Activated T-cell treated with anti-CD3 and anti-CD28 coated beads, Interleukin-2, amount 50 U/mL, for 72 hours (primary cell): Measurements from ENCODE around the gene TMEM8B. TPM values are rescaled to one million over a fixed set of nuclear protein-coding genes. Genes with fewer than 3 reads are reported as not detected.

Source experiments
- ATAC-seq, 2 donors: fragments of 150-1000 bp; cut with Tn5 transposase; replicated peaks in 1 of 2; 2 replicates each; pipeline ENCODE4 v1.10.0; 2021; ENCODE audit warnings: moderate library complexity in 2 of 2, mild to moderate bottlenecking in 1 of 2
- DNase-seq, 2 donors: peaks; one replicate each; pipeline ENCODE4 v3.0.0; 2021 to 2022; ENCODE audit warnings: mixed read lengths in 1 of 2
- H3K27ac Mint-ChIP-seq: one replicate; pipeline ENCODE4 v1.8.0; 2022; ENCODE audit warnings: mild to moderate bottlenecking, moderate library complexity, mixed read lengths
- H3K27me3 Mint-ChIP-seq: one replicate; pipeline ENCODE4 v1.8.0; 2022; ENCODE audit warnings: low read depth, mixed read lengths
- H3K36me3 Mint-ChIP-seq, 2 donors: one replicate each; pipeline ENCODE4 v1.8.0; 2022; ENCODE audit warnings: mixed read lengths in 2 of 2, mild to moderate bottlenecking in 1 of 2; ENCODE audit not compliant: insufficient read depth in 2 of 2
- H3K4me1 Mint-ChIP-seq: one replicate; pipeline ENCODE4 v1.8.0; 2022; ENCODE audit warnings: low read depth, mixed read lengths
- H3K4me3 Mint-ChIP-seq, 2 donors: one replicate each; pipeline ENCODE4 v1.8.0; 2022; ENCODE audit warnings: mild to moderate bottlenecking in 2 of 2, mixed read lengths in 2 of 2, moderate library complexity in 2 of 2
- H3K9me3 Mint-ChIP-seq, 2 donors: one replicate each; pipeline ENCODE4 v1.8.0; 2022; ENCODE audit warnings: mixed read lengths in 2 of 2
- total RNA-seq, 2 donors: library from RNA; stranded (reverse); gene quantifications; one replicate each; pipeline ENCODE4 v1.2.3, GENCODE V29; 2022

The TMEM8B gene
- total RNA-seq, 2 donors from 2014 or later: 8.4 to 9.1 TPM

DNA sequence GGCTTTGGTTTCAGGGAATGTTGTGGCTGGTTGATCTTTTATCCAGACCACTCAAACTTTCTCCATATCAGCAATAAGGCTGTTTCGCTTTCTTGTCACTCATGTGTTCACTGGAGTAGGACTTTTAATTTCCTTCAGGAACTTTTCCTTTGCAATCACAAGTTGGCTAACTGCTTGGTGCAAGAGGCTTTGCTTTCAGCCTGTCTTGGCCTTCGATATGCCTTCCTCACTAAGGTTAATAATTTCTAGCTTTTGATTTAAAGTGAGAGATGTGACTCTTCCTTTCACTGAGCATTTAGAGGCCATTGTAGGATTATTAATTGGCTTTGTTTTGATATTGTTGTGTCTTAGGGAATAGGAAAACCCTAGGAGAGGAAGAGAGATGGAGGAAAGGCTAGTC is 70.0 kb downstream of the TMEM8B start:
- DNase-seq (no peak), ATAC-seq (no peak)
- Mint-ChIP-seq H3K4me1 (no peaks in the 10 kb centered on the region), H3K36me3 (no peaks in the 10 kb centered on the region), H3K27me3 (peaks cover 5% of the 10 kb centered on the region), H3K4me3 (no peak overlapping the region), H3K9me3 (no peaks in the 10 kb centered on the region), H3K27ac (no peak overlapping the region)

DNA sequence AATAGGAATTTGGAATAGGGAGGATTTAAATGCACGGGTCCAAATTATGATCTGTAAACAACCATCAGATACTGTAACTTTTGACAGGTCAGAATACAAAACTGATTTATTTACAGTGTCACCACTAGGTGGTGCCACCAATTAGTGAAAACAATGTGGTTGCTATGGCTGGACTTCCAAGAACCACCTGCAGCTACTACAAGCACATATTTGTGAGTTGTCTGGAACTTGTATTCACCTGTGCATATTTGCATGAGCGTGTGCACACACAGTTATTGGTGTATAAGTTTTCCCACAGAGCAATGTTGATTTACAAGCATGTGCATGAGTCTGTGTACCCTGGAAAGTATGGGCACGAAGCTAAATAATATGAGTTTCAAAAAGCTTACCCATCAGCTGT is 74.0 kb downstream of the TMEM8B start:
- peaks cover 8% of the 10 kb centered on the region for H3K4me1 Mint-ChIP-seq
- peak; percentile 43 to 59 for ATAC-seq
- H3K9me3 Mint-ChIP-seq: no peaks in the 10 kb centered on the region
- DNase-seq: peak in 1 of 2 donors; percentile 28
- no peak overlapping the region for H3K4me3 Mint-ChIP-seq
- H3K27ac Mint-ChIP-seq: no peak overlapping the region
- no peaks in the 10 kb centered on the region for H3K27me3 Mint-ChIP-seq
- H3K36me3 Mint-ChIP-seq: no peaks in the 10 kb centered on the region

DNA sequence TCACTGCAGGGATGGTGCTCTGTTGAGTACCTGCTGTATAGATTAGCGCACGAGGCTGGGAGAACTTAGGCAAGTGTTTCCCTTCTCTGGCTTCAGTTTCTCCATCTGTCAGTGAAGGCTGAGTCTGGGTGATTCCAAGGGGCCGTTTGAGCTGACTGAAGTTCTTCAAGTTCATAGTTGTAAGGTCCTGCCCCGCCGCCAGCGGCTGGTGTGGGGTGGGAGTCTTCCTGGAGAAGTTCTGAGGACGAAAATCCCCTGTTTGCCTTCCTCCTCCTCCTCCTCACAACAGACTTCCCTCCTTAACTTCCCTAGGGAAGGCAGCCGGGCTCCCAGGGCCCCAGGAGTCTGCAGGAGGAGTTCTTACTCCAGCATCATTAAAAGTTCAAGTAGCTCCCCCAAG is 75.3 kb downstream of the TMEM8B start:
- no peak overlapping the region for H3K27ac Mint-ChIP-seq
- no peaks in the 10 kb centered on the region for H3K27me3 Mint-ChIP-seq
- no peak for DNase-seq
- no peaks in the 10 kb centered on the region for H3K36me3 Mint-ChIP-seq
- no peak overlapping the region for H3K4me3 Mint-ChIP-seq
- peaks cover 20% of the 10 kb centered on the region for H3K4me1 Mint-ChIP-seq
- H3K9me3 Mint-ChIP-seq: no peaks in the 10 kb centered on the region
- ATAC-seq: no peak

DNA sequence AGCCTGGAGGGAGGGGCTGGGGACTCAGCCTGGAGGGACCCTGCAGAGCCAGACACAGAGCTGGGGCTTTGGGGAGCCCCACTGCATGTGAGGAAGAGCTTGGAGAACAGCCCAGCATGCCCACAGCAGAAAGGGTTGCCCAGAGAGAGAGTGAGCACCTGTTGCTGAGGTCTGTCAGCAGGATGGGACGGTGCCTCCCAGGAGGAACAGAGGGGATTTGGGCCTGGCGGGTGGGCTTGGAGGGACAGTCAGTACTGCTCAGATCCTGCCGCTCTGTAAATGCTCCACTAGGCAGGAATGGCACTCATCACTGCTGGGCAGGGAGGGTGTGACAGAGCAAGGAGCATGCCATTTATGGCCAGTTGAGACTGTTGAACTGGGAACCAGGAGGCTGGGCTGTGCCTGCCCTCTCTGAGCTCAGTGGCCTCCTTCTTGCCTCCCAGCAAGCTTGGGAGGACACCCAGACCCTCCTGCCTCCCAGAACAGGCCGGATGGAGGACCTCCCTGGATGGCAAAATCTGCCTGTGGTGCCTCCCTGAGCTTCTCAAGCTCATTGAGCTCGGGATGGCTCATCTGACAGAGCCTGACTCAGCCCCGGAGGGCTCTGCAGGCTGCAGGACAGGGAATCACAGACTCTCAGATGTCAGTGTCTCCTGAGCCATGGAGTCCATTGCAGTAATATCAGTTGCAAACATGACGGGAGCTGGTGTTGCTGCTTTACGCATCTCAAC is 76.2 kb downstream of the TMEM8B start:
- Mint-ChIP-seq H3K27ac (no peak overlapping the region), H3K4me3 (no peak overlapping the region), H3K27me3 (no peaks in the 10 kb centered on the region), H3K9me3 (no peaks in the 10 kb centered on the region), H3K36me3 (no peaks in the 10 kb centered on the region), H3K4me1 (peaks cover 27% of the 10 kb centered on the region)
- DNase-seq (no peak), ATAC-seq (no peak)

DNA sequence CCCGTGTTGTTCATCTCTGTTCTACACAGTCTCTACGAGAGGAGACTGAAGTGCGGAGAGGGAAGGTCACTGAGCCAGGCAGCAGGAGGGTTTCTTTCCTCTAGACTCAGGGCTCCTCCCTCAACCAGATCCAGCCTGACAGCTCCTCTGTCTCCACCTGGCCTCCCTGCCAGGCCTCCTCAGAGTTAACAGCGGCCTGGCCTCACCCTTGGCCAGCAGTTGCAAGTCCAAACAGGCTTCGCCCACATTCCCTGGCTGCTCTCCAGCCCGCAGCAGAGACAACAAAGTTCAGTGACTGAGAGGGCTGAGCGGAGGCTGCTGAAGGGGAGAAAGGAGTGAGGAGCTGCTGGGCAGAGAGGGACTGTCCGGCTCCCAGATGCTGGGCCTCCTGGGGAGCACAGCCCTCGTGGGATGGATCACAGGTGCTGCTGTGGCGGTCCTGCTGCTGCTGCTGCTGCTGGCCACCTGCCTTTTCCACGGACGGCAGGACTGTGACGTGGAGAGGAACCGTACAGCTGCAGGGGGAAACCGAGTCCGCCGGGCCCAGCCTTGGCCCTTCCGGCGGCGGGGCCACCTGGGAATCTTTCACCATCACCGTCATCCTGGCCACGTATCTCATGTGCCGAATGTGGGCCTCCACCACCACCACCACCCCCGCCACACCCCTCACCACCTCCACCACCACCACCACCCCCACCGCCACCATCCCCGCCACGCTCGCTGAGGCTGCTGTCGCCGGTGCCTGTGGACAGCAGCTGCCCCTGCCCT is 77.1 kb downstream of the TMEM8B start, which contains the start of gene HRCT1:
Gene HRCT1 (plus strand): TSS at position 291 of the 768 bp plus-strand sequence. CDS start 86 bp downstream, at position 377.
- Mint-ChIP-seq H3K36me3 (no peaks in the 10 kb centered on the region), H3K4me3 (no peak within 1 kb of the TSS), H3K27me3 (no peaks in the 10 kb centered on the region), H3K4me1 (peaks cover 35% of the 10 kb centered on the region), H3K9me3 (no peaks in the 10 kb centered on the region), H3K27ac (no peak within 1 kb of the TSS)
- DNase-seq: no peak
- no peak for ATAC-seq

DNA sequence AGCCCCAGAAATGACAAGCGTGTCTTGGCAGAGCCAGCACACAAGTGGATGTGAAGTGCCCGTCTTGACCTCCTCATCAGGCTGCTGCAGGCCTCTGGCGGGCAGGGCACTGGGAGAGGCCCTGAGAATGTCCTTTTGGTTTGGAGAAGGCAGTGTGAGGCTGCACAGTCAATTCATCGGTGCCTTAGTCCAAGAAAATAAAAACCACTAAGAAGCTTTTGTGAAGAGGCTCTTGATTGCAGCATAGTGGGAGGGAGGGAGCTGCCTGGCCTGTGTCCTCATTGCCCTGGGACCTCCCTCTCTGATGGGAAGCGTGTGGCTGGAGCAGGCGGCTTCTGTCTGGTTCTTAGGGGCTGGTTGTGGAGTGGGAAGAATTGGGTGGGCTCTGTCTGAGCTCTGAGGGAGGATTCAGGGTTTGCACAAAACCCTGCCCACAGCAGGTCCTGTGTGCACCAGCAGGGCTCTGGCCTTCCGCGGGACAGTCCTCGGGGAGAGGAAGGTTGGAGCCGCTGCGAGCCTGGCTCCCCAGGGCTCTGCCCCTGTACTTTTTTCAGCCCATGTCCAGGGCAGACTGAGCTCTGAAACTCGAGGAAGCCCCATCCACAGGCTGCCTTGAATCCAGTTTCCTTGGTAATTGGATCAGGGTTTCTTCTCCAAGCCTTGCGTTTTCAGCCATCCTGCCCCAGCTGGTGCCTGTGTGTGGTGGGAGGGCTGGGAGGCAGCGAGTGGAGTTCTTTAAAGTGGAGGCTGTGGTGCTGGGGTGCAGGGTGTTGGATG is 78.1 kb downstream of the TMEM8B start:
- Mint-ChIP-seq H3K9me3 (no peaks in the 10 kb centered on the region), H3K27me3 (no peaks in the 10 kb centered on the region), H3K4me1 (peaks cover 38% of the 10 kb centered on the region), H3K36me3 (no peaks in the 10 kb centered on the region), H3K27ac (no peak overlapping the region), H3K4me3 (no peak overlapping the region)
- ATAC-seq (no peak), DNase-seq (no peak)

DNA sequence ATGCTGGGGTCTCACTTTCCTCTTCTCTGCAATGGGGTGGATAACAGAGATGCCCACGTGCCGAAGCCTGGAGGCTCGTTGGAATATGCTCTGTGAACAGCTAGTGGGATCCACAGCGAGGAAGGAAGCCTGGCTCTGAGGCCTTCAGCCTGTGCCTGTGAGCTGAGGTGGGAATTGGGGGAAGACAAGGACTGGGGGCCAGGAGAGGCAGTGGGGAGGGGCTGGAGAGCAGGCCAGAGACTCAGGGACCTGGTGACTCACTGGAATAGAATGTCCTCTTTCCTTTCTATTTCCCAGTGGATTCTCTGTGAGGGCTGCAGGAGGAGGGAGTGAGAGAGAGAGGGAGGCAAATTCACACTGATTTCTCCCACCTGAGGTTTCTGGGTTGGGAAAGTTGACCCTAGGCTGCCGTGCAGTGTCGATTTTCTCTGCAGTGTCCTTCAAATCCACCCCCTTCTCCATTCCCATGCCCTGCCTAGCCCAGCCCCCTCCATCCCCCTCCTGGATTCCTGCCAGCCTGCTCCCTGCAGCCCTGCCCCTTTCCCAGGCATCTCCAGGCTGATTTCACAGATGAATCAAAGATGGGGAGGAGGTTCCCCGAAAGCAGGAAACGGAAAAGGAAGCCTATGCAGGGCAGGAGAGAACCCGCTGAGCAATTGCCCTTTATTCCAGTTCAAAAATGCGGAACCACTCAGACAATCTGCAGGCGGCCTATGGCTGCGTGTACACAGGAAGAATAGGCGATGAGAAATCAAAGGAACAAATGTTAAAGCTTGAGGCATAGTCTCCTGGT is 78.9 kb downstream of the TMEM8B start:
- no peak for DNase-seq

DNA sequence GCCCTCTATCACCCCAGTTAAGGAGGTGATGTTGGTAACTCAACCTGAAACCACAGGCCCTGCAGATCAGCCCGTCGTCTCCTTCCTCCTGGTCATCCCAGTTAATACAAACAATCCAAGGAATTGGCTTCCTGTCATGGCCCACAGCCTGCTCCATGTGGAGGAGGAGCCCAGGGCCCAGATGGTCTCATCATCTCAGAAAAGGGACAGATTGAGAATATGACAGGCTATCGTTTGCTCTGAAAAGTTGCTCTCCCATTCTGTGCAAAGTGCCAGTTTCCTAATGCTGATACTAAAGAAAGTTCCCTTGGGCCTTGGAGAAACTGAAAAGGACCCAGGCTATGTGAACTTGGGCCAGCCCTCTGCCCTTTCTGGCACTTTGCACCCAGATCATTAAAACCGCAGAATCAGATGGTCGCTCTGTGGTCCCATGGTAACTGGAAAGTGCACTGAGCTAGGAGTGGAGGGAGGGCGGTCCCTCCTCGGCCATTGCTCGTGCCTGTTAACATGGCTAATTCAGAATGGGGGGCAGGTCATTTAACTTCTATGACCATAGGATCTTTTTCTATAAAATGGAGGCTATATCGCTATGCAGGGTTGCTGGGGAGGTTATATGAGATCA is 79.6 kb downstream of the TMEM8B start:
- no peak for DNase-seq
- H3K4me1 Mint-ChIP-seq: peaks cover 38% of the 10 kb centered on the region
- H3K27ac Mint-ChIP-seq: no peak overlapping the region
- H3K9me3 Mint-ChIP-seq: no peaks in the 10 kb centered on the region
- no peaks in the 10 kb centered on the region for H3K27me3 Mint-ChIP-seq
- no peaks in the 10 kb centered on the region for H3K36me3 Mint-ChIP-seq
- no peak overlapping the region for H3K4me3 Mint-ChIP-seq
- ATAC-seq: no peak

More for the DNA sequence above, 78.9 kb downstream of the TMEM8B start:
- Mint-ChIP-seq H3K4me1 (peaks cover 38% of the 10 kb centered on the region), H3K27me3 (no peaks in the 10 kb centered on the region), H3K27ac (no peak overlapping the region), H3K36me3 (no peaks in the 10 kb centered on the region), H3K4me3 (no peak overlapping the region), H3K9me3 (no peaks in the 10 kb centered on the region)
- no peak for ATAC-seq

DNA sequence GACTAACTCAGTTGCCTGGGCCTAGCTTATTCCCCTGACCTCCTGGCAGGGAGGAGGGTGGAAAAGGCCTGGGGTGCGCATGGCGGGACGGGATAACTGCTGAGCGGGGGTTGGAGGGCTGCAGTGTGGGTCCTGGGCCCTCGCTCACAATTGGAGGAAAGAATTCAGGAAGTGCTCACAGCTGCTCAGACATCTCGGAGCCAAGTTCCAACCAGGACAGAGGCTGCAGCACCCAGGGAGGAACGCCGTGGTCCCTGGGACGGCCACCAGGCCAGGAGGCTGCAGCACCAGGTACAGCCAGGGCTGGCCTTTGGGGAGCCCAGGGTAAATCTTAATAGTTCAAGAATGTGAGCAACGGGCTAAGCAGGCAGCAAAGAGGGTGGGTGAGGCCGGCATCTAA is 80.2 kb downstream of the TMEM8B start, which contains the start of gene SPAAR:
Gene SPAAR (plus strand): TSS at position 217 of the 400 bp plus-strand sequence. CDS start 974 bp downstream, outside the sequence.
- H3K27ac Mint-ChIP-seq: no peak within 1 kb of the TSS
- H3K4me1 Mint-ChIP-seq: peaks cover 38% of the 10 kb centered on the region

DNA sequence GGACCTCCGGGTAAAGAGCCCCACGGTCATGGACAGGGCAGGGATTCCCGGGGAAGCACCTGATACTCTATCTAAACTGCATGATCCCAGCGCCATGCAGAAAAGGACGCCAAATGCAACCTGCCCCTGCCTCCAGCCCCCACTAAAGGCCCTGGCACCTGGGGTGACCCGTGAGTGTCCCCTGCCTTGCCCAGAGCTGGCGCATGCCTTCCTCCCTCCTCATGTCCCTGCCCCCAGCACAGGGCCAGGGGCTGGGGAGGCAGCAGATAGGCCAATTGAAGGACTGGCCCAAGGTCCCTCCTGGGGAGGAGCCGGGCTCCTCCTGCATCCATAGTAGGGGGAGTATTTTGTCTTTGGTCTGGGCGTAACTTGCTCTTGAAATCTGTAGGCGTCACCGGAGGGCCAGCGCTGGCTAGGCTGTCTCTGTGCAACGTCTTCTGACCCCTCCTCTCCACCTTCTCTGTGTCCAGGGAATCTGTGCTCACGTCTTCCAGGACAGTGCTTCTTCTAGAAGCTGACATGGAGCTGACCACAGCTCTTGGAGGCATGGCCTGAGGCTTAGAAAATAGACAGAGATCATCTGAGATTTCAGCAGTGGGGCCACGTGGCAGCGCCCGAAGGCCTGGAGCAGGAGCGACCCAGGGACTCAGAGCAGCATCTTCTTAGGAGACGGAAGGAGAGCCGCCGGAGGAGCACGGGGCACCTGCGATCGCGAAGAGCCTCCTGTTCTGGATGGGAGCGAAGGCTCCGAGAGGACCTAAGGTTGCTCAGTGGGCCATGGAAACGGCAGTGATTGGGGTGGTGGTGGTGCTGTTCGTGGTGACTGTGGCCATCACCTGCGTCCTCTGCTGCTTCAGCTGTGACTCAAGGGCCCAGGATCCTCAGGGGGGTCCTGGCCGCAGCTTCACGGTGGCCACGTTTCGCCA is 80.9 kb downstream of the TMEM8B start:
- no peak overlapping the region for H3K27ac Mint-ChIP-seq
- H3K4me3 Mint-ChIP-seq: no peak overlapping the region
- H3K36me3 Mint-ChIP-seq: no peaks in the 10 kb centered on the region
- ATAC-seq: no peak
- no peak for DNase-seq
- H3K9me3 Mint-ChIP-seq: no peaks in the 10 kb centered on the region
- H3K27me3 Mint-ChIP-seq: no peaks in the 10 kb centered on the region
- H3K4me1 Mint-ChIP-seq: peaks cover 38% of the 10 kb centered on the region

More for the DNA sequence above, 80.2 kb downstream of the TMEM8B start, which contains the start of gene SPAAR:
- Mint-ChIP-seq H3K9me3 (no peaks in the 10 kb centered on the region), H3K27me3 (no peaks in the 10 kb centered on the region), H3K4me3 (no peak within 1 kb of the TSS), H3K36me3 (no peaks in the 10 kb centered on the region)
- ATAC-seq (no peak), DNase-seq (no peak)

DNA sequence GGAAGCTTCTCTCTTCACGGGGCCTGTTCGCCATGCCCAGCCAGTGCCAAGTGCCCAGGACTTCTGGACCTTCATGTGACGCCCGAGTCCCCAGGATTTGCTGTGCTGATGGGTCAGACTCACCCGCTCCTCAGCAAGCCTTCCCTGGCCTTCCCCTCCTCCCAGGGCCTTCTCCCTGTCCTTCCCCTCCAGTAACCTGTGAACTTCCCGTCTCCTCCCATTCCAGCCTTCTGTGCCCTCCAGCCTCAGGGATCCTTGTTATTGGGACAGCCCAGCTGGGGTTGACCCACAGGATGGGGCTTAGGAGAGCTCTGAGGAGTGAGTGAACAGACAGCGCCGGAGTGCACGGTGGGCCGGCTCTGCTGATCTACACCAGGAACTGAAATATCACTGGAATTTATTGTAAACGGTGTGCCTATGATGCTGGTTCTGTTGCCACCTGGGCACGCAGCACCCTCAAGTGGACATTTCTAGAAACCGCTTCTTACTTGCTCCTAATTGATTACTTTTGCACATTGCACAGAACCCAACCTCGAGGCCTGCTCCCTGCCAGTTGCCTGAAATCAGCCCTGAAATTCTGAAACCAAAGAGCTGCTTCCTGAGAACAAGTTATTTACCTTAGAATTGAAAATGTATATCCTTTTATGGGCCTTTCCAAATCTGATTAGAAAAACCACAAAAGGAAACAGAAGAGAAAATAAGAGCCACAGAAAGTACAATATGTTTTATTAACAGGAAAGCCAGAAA is 81.8 kb downstream of the TMEM8B start:
- Mint-ChIP-seq H3K36me3 (no peaks in the 10 kb centered on the region), H3K9me3 (no peaks in the 10 kb centered on the region), H3K27ac (peak overlapping the region; percentile 49), H3K4me3 (peak overlapping the region; percentile 47 to 62), H3K4me1 (peaks cover 38% of the 10 kb centered on the region), H3K27me3 (no peaks in the 10 kb centered on the region)
- peak; percentile 42 to 44 for DNase-seq
- peak; percentile 57 to 73 for ATAC-seq
